Measurements from ENCODE around the gene JMJD6. TPM values are rescaled to one million over a fixed set of nuclear protein-coding genes. Genes with fewer than 3 reads are reported as not detected.
"Not testable (repeated sequence)": the region's sequence is repeated elsewhere in the genome, so short reads cannot be mapped to it uniquely, and the experiment has no call there.

Gene JMJD6
- total RNA-seq, result 10 to 100 TPM; 67.3 to 73.2 (median 68.7) TPM

- no peaks in the 10 kb centered on the region for H3K9me3 Mint-ChIP-seq
- ATAC-seq (peak; percentile 89 to 90), DNase-seq (peak; percentile 92)
- H3K27me3 Mint-ChIP-seq (ENCODE audit: low read depth), result no peaks in the 10 kb centered on the region
- H3K4me3 Mint-ChIP-seq, result peak within 1 kb of the TSS; percentile 98
- H3K36me3 Mint-ChIP-seq (ENCODE audit: insufficient read depth), result peaks cover 20% of the 10 kb centered on the region
- peaks cover 47% of the 10 kb centered on the region for H3K4me1 Mint-ChIP-seq (ENCODE audit: low read depth)
Measured at GRCh38 chr17:76726231-76726775, at the start of gene JMJD6. Gene JMJD6, minus strand, starts transcription at chr17:76726606. Its CDS starts 131 bp downstream, at chr17:76726475.

- Mint-ChIP-seq H3K4me1 (ENCODE audit: low read depth) (peaks cover 24% of the 10 kb centered on the region), H3K36me3 (ENCODE audit: insufficient read depth) (peaks cover 26% of the 10 kb centered on the region), H3K4me3 (no peak overlapping the region), H3K27me3 (ENCODE audit: low read depth) (no peaks in the 10 kb centered on the region), H3K9me3 (no peaks in the 10 kb centered on the region)
- DNase-seq (no peak), ATAC-seq (no peak)
Measured at GRCh38 chr17:76775021-76775600, 48.7 kb upstream of the JMJD6 start.

GRCh38 chr17:76772842-76773525 lies 46.6 kb upstream of the JMJD6 start:
- Mint-ChIP-seq H3K4me3 (peak overlapping the region; percentile 78), H3K9me3 (no peaks in the 10 kb centered on the region), H3K36me3 (ENCODE audit: insufficient read depth) (peaks cover 27% of the 10 kb centered on the region), H3K4me1 (ENCODE audit: low read depth) (peaks cover 24% of the 10 kb centered on the region), H3K27me3 (ENCODE audit: low read depth) (no peaks in the 10 kb centered on the region)
- DNase-seq, result peak; percentile 60
- ATAC-seq, result peak; percentile 96 to 97

- H3K4me3 Mint-ChIP-seq, result no peak overlapping the region
- peaks cover 14% of the 10 kb centered on the region for H3K36me3 Mint-ChIP-seq (ENCODE audit: insufficient read depth)
- H3K27me3 Mint-ChIP-seq (ENCODE audit: low read depth), result no peaks in the 10 kb centered on the region
- ATAC-seq (no peak), DNase-seq (no peak)
- H3K9me3 Mint-ChIP-seq, result no peaks in the 10 kb centered on the region
- peaks cover 5% of the 10 kb centered on the region for H3K4me1 Mint-ChIP-seq (ENCODE audit: low read depth)
Measured at GRCh38 chr17:76758570-76758969, 32.2 kb upstream of the JMJD6 start.

- Mint-ChIP-seq H3K36me3 (ENCODE audit: insufficient read depth) (peaks cover 14% of the 10 kb centered on the region), H3K9me3 (no peaks in the 10 kb centered on the region), H3K4me1 (ENCODE audit: low read depth) (peaks cover 18% of the 10 kb centered on the region), H3K27me3 (ENCODE audit: low read depth) (no peaks in the 10 kb centered on the region), H3K4me3 (no peak overlapping the region)
- ATAC-seq, result no peak
- DNase-seq, result no peak
Measured at GRCh38 chr17:76757256-76757655, 30.9 kb upstream of the JMJD6 start.

GRCh38 chr17:76755285-76755684 lies 28.9 kb upstream of the JMJD6 start:
- Mint-ChIP-seq H3K4me1 (ENCODE audit: low read depth) (peaks cover 24% of the 10 kb centered on the region), H3K9me3 (no peaks in the 10 kb centered on the region), H3K27me3 (ENCODE audit: low read depth) (no peaks in the 10 kb centered on the region), H3K4me3 (no peak overlapping the region), H3K36me3 (ENCODE audit: insufficient read depth) (peaks cover 16% of the 10 kb centered on the region)
- DNase-seq (no peak), ATAC-seq (no peak)

GRCh38 chr17:76753061-76753961 lies 26.9 kb upstream of the JMJD6 start:
- peak; percentile 91 to 96 for ATAC-seq
- no peaks in the 10 kb centered on the region for H3K9me3 Mint-ChIP-seq
- DNase-seq, result no peak
- peaks cover 25% of the 10 kb centered on the region for H3K4me1 Mint-ChIP-seq (ENCODE audit: low read depth)
- no peaks in the 10 kb centered on the region for H3K27me3 Mint-ChIP-seq (ENCODE audit: low read depth)
- H3K4me3 Mint-ChIP-seq, result peak overlapping the region; percentile 85
- peaks cover 17% of the 10 kb centered on the region for H3K36me3 Mint-ChIP-seq (ENCODE audit: insufficient read depth)

- DNase-seq (no peak), ATAC-seq (peak in 1 of 2 donors; percentile 24)
- Mint-ChIP-seq H3K4me1 (ENCODE audit: low read depth) (peaks cover 25% of the 10 kb centered on the region), H3K36me3 (ENCODE audit: insufficient read depth) (peaks cover 11% of the 10 kb centered on the region), H3K4me3 (peak overlapping the region; percentile 64), H3K9me3 (no peaks in the 10 kb centered on the region), H3K27me3 (ENCODE audit: low read depth) (no peaks in the 10 kb centered on the region)
Measured at GRCh38 chr17:76752006-76752405, 25.6 kb upstream of the JMJD6 start.

GRCh38 chr17:76751416-76751993 lies 25.1 kb upstream of the JMJD6 start:
- no peak for DNase-seq
- H3K9me3 Mint-ChIP-seq, result no peaks in the 10 kb centered on the region
- ATAC-seq, result no peak
- H3K36me3 Mint-ChIP-seq (ENCODE audit: insufficient read depth), result peaks cover 11% of the 10 kb centered on the region
- no peak overlapping the region for H3K4me3 Mint-ChIP-seq
- no peaks in the 10 kb centered on the region for H3K27me3 Mint-ChIP-seq (ENCODE audit: low read depth)
- peaks cover 25% of the 10 kb centered on the region for H3K4me1 Mint-ChIP-seq (ENCODE audit: low read depth)

GRCh38 chr17:76748657-76749056 lies 22.3 kb upstream of the JMJD6 start:
- no peaks in the 10 kb centered on the region for H3K9me3 Mint-ChIP-seq
- no peak overlapping the region for H3K4me3 Mint-ChIP-seq
- H3K27me3 Mint-ChIP-seq (ENCODE audit: low read depth), result no peaks in the 10 kb centered on the region
- no peak for ATAC-seq
- DNase-seq, result no peak
- H3K36me3 Mint-ChIP-seq (ENCODE audit: insufficient read depth), result peaks cover 31% of the 10 kb centered on the region
- H3K4me1 Mint-ChIP-seq (ENCODE audit: low read depth), result peaks cover 24% of the 10 kb centered on the region

- DNase-seq (no peak), ATAC-seq (no peak)
- Mint-ChIP-seq H3K9me3 (no peaks in the 10 kb centered on the region), H3K4me3 (no peak overlapping the region), H3K36me3 (ENCODE audit: insufficient read depth) (peaks cover 32% of the 10 kb centered on the region), H3K4me1 (ENCODE audit: low read depth) (peaks cover 17% of the 10 kb centered on the region), H3K27me3 (ENCODE audit: low read depth) (no peaks in the 10 kb centered on the region)
Measured at GRCh38 chr17:76747716-76748363, 21.4 kb upstream of the JMJD6 start.

- not testable (repeated sequence) for DNase-seq
Measured at GRCh38 chr17:76745785-76746184, 19.4 kb upstream of the JMJD6 start.

GRCh38 chr17:76744747-76745146 lies 18.3 kb upstream of the JMJD6 start:
- ATAC-seq (peak in 1 of 2 donors; percentile 30), DNase-seq (no peak)
- H3K9me3 Mint-ChIP-seq, result no peaks in the 10 kb centered on the region
- H3K36me3 Mint-ChIP-seq (ENCODE audit: insufficient read depth), result peaks cover 35% of the 10 kb centered on the region
- peaks cover 8% of the 10 kb centered on the region for H3K4me1 Mint-ChIP-seq (ENCODE audit: low read depth)
- H3K4me3 Mint-ChIP-seq, result no peak overlapping the region
- no peaks in the 10 kb centered on the region for H3K27me3 Mint-ChIP-seq (ENCODE audit: low read depth)

More at GRCh38 chr17:76745785-76746184, 19.4 kb upstream of the JMJD6 start:
- ATAC-seq, result peak; percentile 60 to 73
- not testable (repeated sequence) for H3K4me3 Mint-ChIP-seq; H3K4me1 Mint-ChIP-seq (ENCODE audit: low read depth); H3K9me3 Mint-ChIP-seq; H3K27me3 Mint-ChIP-seq (ENCODE audit: low read depth)
- H3K36me3 Mint-ChIP-seq (ENCODE audit: insufficient read depth), result peaks cover 35% of the 10 kb centered on the region
